Measurements from ENCODE around the gene APOLD1.
"Not testable (repeated sequence)": the region's sequence is repeated elsewhere in the genome, so short reads cannot be mapped to it uniquely, and the experiment has no call there.

APOLD1 gene

GRCh38 chr12:12817616-12818015 is 32.2 kb downstream of the APOLD1 start:
- DNase-seq (ENCODE audit: low read depth), result no peak
- no peak for TF ChIP-seq CTCF (IDR thresholded peaks at IDR 0.05; ENCODE audit: low read depth, low read length, missing control alignments)
- no peak overlapping the region for H3K4me3 ChIP-seq (ENCODE audit: low read depth, low read length)

DNA sequence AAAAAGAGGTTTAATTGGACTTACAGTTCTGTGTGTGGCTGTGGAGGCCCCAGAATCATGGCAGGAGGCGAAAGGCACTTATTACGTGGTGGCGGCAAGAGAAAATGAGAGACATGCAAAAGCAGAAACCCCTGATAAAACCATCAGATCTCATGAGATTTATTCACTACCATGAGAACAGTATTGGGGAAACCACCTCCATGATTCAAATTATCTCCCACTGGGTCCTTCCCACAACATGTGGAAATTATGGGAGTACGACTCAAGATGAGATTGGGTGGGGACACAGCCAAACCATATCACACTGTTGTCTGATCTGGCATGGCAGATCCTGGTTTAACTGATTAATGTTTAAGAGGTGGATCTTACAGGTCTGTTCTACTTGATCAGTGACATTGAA is 33.2 kb downstream of the APOLD1 start:
- H3K4me3 ChIP-seq (ENCODE audit: low read depth, low read length), result no peak overlapping the region
- no peak for TF ChIP-seq CTCF (IDR thresholded peaks at IDR 0.05; ENCODE audit: low read depth, low read length, missing control alignments)
- DNase-seq (ENCODE audit: low read depth), result no peak

DNA sequence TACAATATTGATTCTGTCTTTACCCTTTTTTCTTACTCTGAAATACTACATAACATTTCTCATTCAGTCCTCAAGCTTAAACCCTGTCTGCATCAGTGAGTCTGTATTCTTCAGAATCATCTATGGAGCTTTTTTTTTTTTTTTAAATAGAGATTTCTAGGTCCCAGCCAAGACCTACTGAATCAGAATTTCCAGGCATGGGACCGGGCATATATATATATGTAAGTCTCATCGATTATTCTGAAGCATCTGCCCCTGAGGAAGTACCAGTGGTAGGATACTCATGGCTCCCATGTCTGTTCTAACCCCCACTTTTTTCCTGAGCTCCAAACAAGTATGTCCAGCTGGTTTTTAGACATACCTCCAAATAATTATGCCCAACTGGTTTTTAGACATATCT is 33.8 kb downstream of the APOLD1 start:
- DNase-seq (ENCODE audit: low read depth), result no peak
- TF ChIP-seq CTCF (IDR thresholded peaks at IDR 0.05; ENCODE audit: low read depth, low read length, missing control alignments), result no peak

GRCh38 chr12:12819752-12820311 is 34.4 kb downstream of the APOLD1 start:
- no peak for TF ChIP-seq CTCF (IDR thresholded peaks at IDR 0.05; ENCODE audit: low read depth, low read length, missing control alignments)
- DNase-seq (ENCODE audit: low read depth), result no peak
- H3K4me3 ChIP-seq (ENCODE audit: low read depth, low read length), result no peak overlapping the region

More for the DNA sequence above, 33.8 kb downstream of the APOLD1 start:
- H3K4me3 ChIP-seq (ENCODE audit: low read depth, low read length), result no peak overlapping the region

DNA sequence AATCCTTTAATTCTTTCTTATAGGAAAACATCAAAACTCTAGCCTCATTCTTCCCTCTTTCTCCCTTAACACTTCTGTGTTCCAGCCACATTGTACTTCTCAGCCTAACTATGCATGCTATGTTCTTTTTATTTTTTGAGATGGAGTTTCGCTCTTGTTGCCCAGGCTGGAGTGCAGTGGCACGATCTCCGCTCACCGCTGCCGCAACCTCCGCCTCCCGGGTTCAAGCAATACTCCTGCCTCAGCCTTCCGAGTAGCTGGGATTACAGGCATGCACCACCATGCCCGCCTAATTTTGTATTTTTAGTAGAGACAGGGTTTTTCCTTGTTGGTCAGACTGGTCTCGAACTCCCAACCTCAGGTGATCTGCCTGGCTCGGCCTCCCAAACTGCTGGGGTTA is 34.9 kb downstream of the APOLD1 start:
- H3K4me3 ChIP-seq (ENCODE audit: low read depth, low read length), result not testable (repeated sequence)

GRCh38 chr12:12821975-12822374 is 36.5 kb downstream of the APOLD1 start:
- no peak for DNase-seq (ENCODE audit: low read depth)
- no peak for TF ChIP-seq CTCF (IDR thresholded peaks at IDR 0.05; ENCODE audit: low read depth, low read length, missing control alignments)
- H3K4me3 ChIP-seq (ENCODE audit: low read depth, low read length), result no peak overlapping the region

More for the DNA sequence above, 34.9 kb downstream of the APOLD1 start:
- DNase-seq (ENCODE audit: low read depth), result not testable (repeated sequence)

DNA sequence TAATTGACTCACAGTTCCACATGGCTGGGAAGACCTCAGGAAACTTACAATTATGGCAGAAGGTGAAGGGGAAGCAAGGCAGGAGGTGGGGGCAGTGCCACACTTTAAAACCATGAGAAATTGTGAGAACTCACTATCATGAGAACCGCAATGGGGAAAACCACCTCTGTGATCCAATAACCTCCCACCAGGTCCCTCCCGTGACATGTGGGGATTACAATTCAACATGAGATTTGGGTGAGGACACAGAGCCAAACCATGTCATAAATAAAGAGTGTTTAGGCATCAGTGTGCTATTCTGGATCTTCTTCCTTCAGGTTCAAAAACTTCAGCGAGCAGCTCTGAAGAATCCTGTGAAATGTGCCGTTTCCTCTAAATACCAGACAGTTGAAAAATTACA is 37.4 kb downstream of the APOLD1 start:
- DNase-seq (ENCODE audit: low read depth), result no peak
- TF ChIP-seq CTCF (IDR thresholded peaks at IDR 0.05; ENCODE audit: low read depth, low read length, missing control alignments), result no peak
- H3K4me3 ChIP-seq (ENCODE audit: low read depth, low read length), result no peak overlapping the region

Measured in GM12864 (cell line).